ENCODE results near the gene GRM3. TPM values are rescaled to one million over a fixed set of nuclear protein-coding genes. Genes with fewer than 3 reads are reported as not detected.

The GRM3 gene
- total and polyA plus RNA-seq, 5 donors from 2014 or later = not detected

- DNase-seq = no peak
- H3K27me3 Mint-ChIP-seq = peaks cover 6% of the 10 kb centered on the region
- H3K9me3 Mint-ChIP-seq = peaks cover 0 to 2% (median 0%) of the 10 kb centered on the region in 7 donors
Observed at GRCh38 chr7:86913709-86914108, 270.0 kb downstream of the GRM3 start.

More at GRCh38 chr7:86913709-86914108, 270.0 kb downstream of the GRM3 start:
- Mint-ChIP-seq H3K4me3 (no peak overlapping the region), H3K4me1 (no peaks in the 10 kb centered on the region), H3K27ac (no peak overlapping the region), H3K36me3 (no peaks in the 10 kb centered on the region)
- H3K4me1 ChIP-seq (ENCODE audit: control insufficient read depth, insufficient read depth, low read length, poor library complexity, severe bottlenecking) = no peaks in the 10 kb centered on the region
- no peaks in the 10 kb centered on the region for H3K36me3 ChIP-seq (ENCODE audit: control insufficient read depth, insufficient read depth, low read length)
- no peak overlapping the region for H3K4me3 ChIP-seq (ENCODE audit: low read depth, low read length)
- H3K27me3 ChIP-seq (ENCODE audit: control insufficient read depth, insufficient read depth, low read length) = peaks cover 6% of the 10 kb centered on the region
- no peak for ATAC-seq (ENCODE audit: low read depth in 2 of 2)
- no peaks in the 10 kb centered on the region for H3K9me3 ChIP-seq (ENCODE audit: control insufficient read depth in 2 of 2, low read length in 2 of 2)
- no peak overlapping the region for H3K27ac ChIP-seq (ENCODE audit: insufficient read depth, low read length, poor library complexity, severe bottlenecking)

All from CD4-positive, CD25-positive, alpha-beta regulatory T cell (primary cell).